GM12891 (cell line): ENCODE data around the gene PPOX.

Experiments used
- PAX5 ChIP-seq: IDR thresholded peaks from 2 replicates; pipeline ENCODE4 v1.6.1; 2011; ENCODE audit warnings: low read length, moderate library complexity, mild to moderate bottlenecking; ENCODE audit not compliant: insufficient read depth, severe bottlenecking
- POLR2A ChIP-seq: IDR thresholded peaks from 2 replicates; pipeline ENCODE4 v1.6.1; 2011; ENCODE audit warnings: low read depth, low read length, control low read depth
- POLR2AphosphoS5 ChIP-seq: IDR thresholded peaks from 2 replicates; pipeline ENCODE4 v1.6.1; 2011; ENCODE audit warnings: low read depth, low read length, control low read depth
- POU2F2 ChIP-seq: IDR thresholded peaks from 2 replicates; pipeline ENCODE4 v1.6.1; 2011; ENCODE audit warnings: low read depth, mild to moderate bottlenecking, control low read depth, low read length, moderate library complexity
- SPI1 ChIP-seq: IDR thresholded peaks from 2 replicates; pipeline ENCODE4 v1.6.1; 2011; ENCODE audit warnings: low read depth, low read length, control low read depth
- TAF1 ChIP-seq: IDR thresholded peaks from 2 replicates; pipeline ENCODE4 v1.6.1; 2011; ENCODE audit warnings: low read depth, low read length, control low read depth

DNA sequence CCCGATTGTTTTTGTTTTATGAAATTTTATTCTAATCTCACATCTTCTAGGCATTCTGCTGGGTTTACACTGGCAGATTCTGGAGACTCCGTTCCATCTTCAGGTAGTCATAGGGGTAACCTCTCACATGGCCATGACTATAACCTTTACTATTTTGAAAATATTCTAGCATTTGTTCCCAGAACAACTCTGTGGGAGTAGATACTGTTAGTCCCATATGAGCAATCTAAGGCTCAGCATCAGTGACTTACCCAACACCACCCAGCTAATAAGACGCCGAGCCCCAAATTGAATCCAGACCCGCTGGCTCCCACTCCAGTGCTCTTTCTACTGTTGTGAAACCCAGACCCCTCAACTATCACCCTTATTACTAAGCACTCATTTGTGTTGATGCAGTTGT is 22.8 kb downstream of the PPOX start:
- TF ChIP-seq POLR2A (no peak), PAX5 (no peak), POLR2AphosphoS5 (no peak), TAF1 (no peak), SPI1 (no peak), POU2F2 (no peak)
